OCI-LY1 (cell line): ENCODE data around the gene LIPN.

Experiments used
- H2AFZ ChIP-seq: fragments of 200-600 bp; sonication (generic), shearing (Covaris generic); 2 replicates; pipeline ENCODE4 v1.6.0; 2014; ENCODE audit warnings: antibody characterized with exemption, mild to moderate bottlenecking, low read length
- H3F3A ChIP-seq: fragments of 200-600 bp; sonication (generic), shearing (Covaris generic); 2 replicates; pipeline ENCODE4 v1.6.0; 2014; ENCODE audit warnings: mild to moderate bottlenecking, antibody characterized with exemption, low read length, moderate library complexity; ENCODE audit not compliant: insufficient read depth
- H3K27ac ChIP-seq: fragments of 200-600 bp; sonication (generic); 2 replicates; pipeline ENCODE4 v1.5.1; 2014; ENCODE audit warnings: low read length, mixed run types, mild to moderate bottlenecking, low read depth; ENCODE audit not compliant: poor library complexity, severe bottlenecking
- H3K27me3 ChIP-seq: fragments of 200-600 bp; sonication (generic); 2 replicates; pipeline ENCODE4 v1.6.0; 2014; ENCODE audit warnings: antibody characterized with exemption, mild to moderate bottlenecking, low read length, moderate library complexity; ENCODE audit not compliant: insufficient read depth
- H3K36me3 ChIP-seq: fragments of 200-600 bp; sonication (generic); 2 replicates; pipeline ENCODE4 v1.6.1; 2014; ENCODE audit warnings: mild to moderate bottlenecking, antibody characterized with exemption, low read length, moderate library complexity, mixed read lengths; ENCODE audit not compliant: insufficient read depth
- H3K4me1 ChIP-seq: fragments of 200-600 bp; sonication (generic); 2 replicates; pipeline ENCODE4 v1.5.1; 2014; ENCODE audit warnings: mild to moderate bottlenecking, low read length, moderate library complexity; ENCODE audit not compliant: insufficient read depth, severe bottlenecking
- H3K4me2 ChIP-seq: fragments of 200-600 bp; sonication (generic), shearing (Covaris generic); 2 replicates; pipeline ENCODE4 v1.6.1; 2014; ENCODE audit warnings: low read length
- H3K4me3 ChIP-seq: fragments of 200-600 bp; sonication (generic); 2 replicates; pipeline ENCODE4 v1.5.1; 2014; ENCODE audit warnings: low read length, low read depth, mild to moderate bottlenecking, mixed read lengths; ENCODE audit not compliant: poor library complexity, severe bottlenecking
- H3K79me2 ChIP-seq: fragments of 200-600 bp; shearing (Covaris generic); 2 replicates; pipeline ENCODE4 v1.6.1; 2016; ENCODE audit warnings: mixed run types, low read length, mixed read lengths; ENCODE audit not compliant: insufficient read depth
- H3K9ac ChIP-seq: fragments of 200-600 bp; sonication (generic), shearing (Covaris generic); 2 replicates; pipeline ENCODE4 v1.6.1; 2014; ENCODE audit warnings: mild to moderate bottlenecking, low read length, mixed read lengths
- H3K9me2 ChIP-seq: fragments of 200-600 bp; sonication (generic), shearing (Covaris generic); 2 replicates; pipeline ENCODE4 v1.6.1; 2014; ENCODE audit warnings: low read depth, mild to moderate bottlenecking, low read length, mixed read lengths
- H3K9me3 ChIP-seq: fragments of 200-600 bp; shearing (Covaris generic); 2 replicates; pipeline ENCODE4 v1.6.1; 2014; ENCODE audit warnings: low read length, mixed read lengths
- H4K20me1 ChIP-seq: fragments of 200-600 bp; sonication (generic), shearing (Covaris generic); 2 replicates; pipeline ENCODE4 v1.6.0; 2016; ENCODE audit warnings: mild to moderate bottlenecking, low read length; ENCODE audit not compliant: insufficient read depth
- CTCF ChIP-seq: fragments of 200-600 bp; sonication (generic), shearing (Covaris generic); IDR thresholded peaks from 2 replicates; pipeline ENCODE4 v1.5.1; 2017; ENCODE audit warnings: mild to moderate bottlenecking, antibody characterized with exemption, low read length, moderate library complexity, mixed read lengths
- EZH2 ChIP-seq: fragments of 200-600 bp; sonication (generic), shearing (Covaris generic); IDR thresholded peaks from 2 replicates; pipeline ENCODE4 v1.8.0; 2017; ENCODE audit warnings: borderline replicate concordance, mixed run types, mild to moderate bottlenecking, antibody characterized with exemption, low read length, moderate library complexity, mixed read lengths

LIPN gene

GRCh38 chr10:88782222-88782621 lies 22.4 kb downstream of the LIPN start:
- H2AFZ ChIP-seq, result no peak overlapping the region
- no peak overlapping the region for H3K4me2 ChIP-seq
- H3K27ac ChIP-seq, result no peak overlapping the region
- H3K9me2 ChIP-seq, result no peaks in the 10 kb centered on the region
- no peak for TF ChIP-seq EZH2
- TF ChIP-seq CTCF, result no peak
- H3K9me3 ChIP-seq, result no peaks in the 10 kb centered on the region
- no peaks in the 10 kb centered on the region for H4K20me1 ChIP-seq
- no peak overlapping the region for H3K9ac ChIP-seq
- H3K4me1 ChIP-seq, result no peaks in the 10 kb centered on the region
- H3K36me3 ChIP-seq, result no peaks in the 10 kb centered on the region
- no peaks in the 10 kb centered on the region for H3K79me2 ChIP-seq
- H3F3A ChIP-seq, result no peaks in the 10 kb centered on the region
- no peaks in the 10 kb centered on the region for H3K27me3 ChIP-seq
- H3K4me3 ChIP-seq, result no peak overlapping the region

- H3K9me2 ChIP-seq, result no peaks in the 10 kb centered on the region
- no peaks in the 10 kb centered on the region for H3K9me3 ChIP-seq
- H2AFZ ChIP-seq, result no peak overlapping the region
- H3K9ac ChIP-seq, result no peak overlapping the region
- no peak overlapping the region for H3K4me2 ChIP-seq
- H3K79me2 ChIP-seq, result no peaks in the 10 kb centered on the region
- H3K4me3 ChIP-seq, result no peak overlapping the region
- H3K27me3 ChIP-seq, result no peaks in the 10 kb centered on the region
- no peaks in the 10 kb centered on the region for H4K20me1 ChIP-seq
- H3K27ac ChIP-seq, result no peak overlapping the region
- H3K4me1 ChIP-seq, result no peaks in the 10 kb centered on the region
- H3K36me3 ChIP-seq, result no peaks in the 10 kb centered on the region
- no peaks in the 10 kb centered on the region for H3F3A ChIP-seq
- TF ChIP-seq EZH2 (no peak), CTCF (no peak)
These were observed 23.9 kb downstream of the LIPN start for GRCh38 chr10:88783724-88784123.

- H3K79me2 ChIP-seq, result no peaks in the 10 kb centered on the region
- TF ChIP-seq EZH2, result no peak
- TF ChIP-seq CTCF, result no peak
- H3F3A ChIP-seq, result no peaks in the 10 kb centered on the region
- no peak overlapping the region for H3K4me3 ChIP-seq
- H3K36me3 ChIP-seq, result no peaks in the 10 kb centered on the region
- no peak overlapping the region for H3K27ac ChIP-seq
- no peak overlapping the region for H2AFZ ChIP-seq
- H3K4me1 ChIP-seq, result no peaks in the 10 kb centered on the region
- no peak overlapping the region for H3K4me2 ChIP-seq
- H3K9me3 ChIP-seq, result no peaks in the 10 kb centered on the region
- no peaks in the 10 kb centered on the region for H4K20me1 ChIP-seq
- no peaks in the 10 kb centered on the region for H3K9me2 ChIP-seq
- no peaks in the 10 kb centered on the region for H3K27me3 ChIP-seq
- no peak overlapping the region for H3K9ac ChIP-seq
These were observed 26.4 kb downstream of the LIPN start for GRCh38 chr10:88786032-88786770.
